NCI-H2196 treated with DMSO at 0.1 percent for 48 hours (cell line): ENCODE data around the gene SERPINB1.

Experiments
- DNase-seq: peaks from one replicate; lab custom pipeline; 2025; ENCODE audit not compliant: unreplicated experiment; lab: John Stamatoyannopoulos, UW

Gene SERPINB1

GRCh38 chr6:2794171-2794730 is 47.4 kb downstream of the SERPINB1 start:
- DNase-seq, result no peak

- DNase-seq, result no peak
These were observed 48.0 kb downstream of the SERPINB1 start for GRCh38 chr6:2793534-2794151.

GRCh38 chr6:2792330-2793110 is 49.1 kb downstream of the SERPINB1 start:
- DNase-seq, result no peak

GRCh38 chr6:2791450-2791974 is 50.2 kb downstream of the SERPINB1 start:
- no peak for DNase-seq

- peak; percentile 63 for DNase-seq
These were observed 50.8 kb downstream of the SERPINB1 start for GRCh38 chr6:2790588-2791449.

- no peak for DNase-seq
These were observed 55.4 kb downstream of the SERPINB1 start for GRCh38 chr6:2786269-2786668.

- no peak for DNase-seq
These were observed 56.7 kb downstream of the SERPINB1 start for GRCh38 chr6:2784930-2785329.

- no peak for DNase-seq
These were observed 57.6 kb downstream of the SERPINB1 start for GRCh38 chr6:2784061-2784460.

GRCh38 chr6:2783188-2783963 is 58.3 kb downstream of the SERPINB1 start:
- DNase-seq, result no peak

- no peak for DNase-seq
These were observed 58.9 kb downstream of the SERPINB1 start for GRCh38 chr6:2782825-2783187.

- no peak for DNase-seq
These were observed 59.3 kb downstream of the SERPINB1 start for GRCh38 chr6:2782356-2782708.
